ENCODE results near the gene RASGEF1C.

The RASGEF1C gene

DNA sequence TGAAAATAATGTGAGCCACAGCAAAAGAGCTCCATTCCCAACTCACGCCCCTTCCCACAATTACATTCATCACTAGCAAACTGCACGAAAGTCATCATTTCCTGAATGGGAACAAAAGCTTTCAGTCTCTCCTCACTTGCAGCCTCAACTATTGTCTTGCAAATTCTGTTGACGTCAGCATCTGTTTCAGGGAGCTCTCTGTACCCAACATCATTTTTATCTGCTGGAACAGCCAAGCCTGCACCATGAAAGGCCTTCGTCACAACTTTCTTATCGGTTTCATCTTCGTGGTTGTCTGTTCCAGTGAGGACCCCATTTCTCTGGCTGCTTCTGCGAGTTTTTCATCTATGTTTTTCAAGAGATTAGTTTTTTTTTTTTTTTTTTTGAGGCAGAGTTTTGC lies 123.2 kb downstream of the RASGEF1C start:
- intact Hi-C loops (cut with DNase I) = loop anchor here (5.0 to 10.0 kb wide), 2 partner anchors 101 to 179 kb away; partner anchors contain the start of gene TBC1D9B
- DNase-seq = peak in 17 of 42 donors; percentile 16 to 78 (median 44)

DNA sequence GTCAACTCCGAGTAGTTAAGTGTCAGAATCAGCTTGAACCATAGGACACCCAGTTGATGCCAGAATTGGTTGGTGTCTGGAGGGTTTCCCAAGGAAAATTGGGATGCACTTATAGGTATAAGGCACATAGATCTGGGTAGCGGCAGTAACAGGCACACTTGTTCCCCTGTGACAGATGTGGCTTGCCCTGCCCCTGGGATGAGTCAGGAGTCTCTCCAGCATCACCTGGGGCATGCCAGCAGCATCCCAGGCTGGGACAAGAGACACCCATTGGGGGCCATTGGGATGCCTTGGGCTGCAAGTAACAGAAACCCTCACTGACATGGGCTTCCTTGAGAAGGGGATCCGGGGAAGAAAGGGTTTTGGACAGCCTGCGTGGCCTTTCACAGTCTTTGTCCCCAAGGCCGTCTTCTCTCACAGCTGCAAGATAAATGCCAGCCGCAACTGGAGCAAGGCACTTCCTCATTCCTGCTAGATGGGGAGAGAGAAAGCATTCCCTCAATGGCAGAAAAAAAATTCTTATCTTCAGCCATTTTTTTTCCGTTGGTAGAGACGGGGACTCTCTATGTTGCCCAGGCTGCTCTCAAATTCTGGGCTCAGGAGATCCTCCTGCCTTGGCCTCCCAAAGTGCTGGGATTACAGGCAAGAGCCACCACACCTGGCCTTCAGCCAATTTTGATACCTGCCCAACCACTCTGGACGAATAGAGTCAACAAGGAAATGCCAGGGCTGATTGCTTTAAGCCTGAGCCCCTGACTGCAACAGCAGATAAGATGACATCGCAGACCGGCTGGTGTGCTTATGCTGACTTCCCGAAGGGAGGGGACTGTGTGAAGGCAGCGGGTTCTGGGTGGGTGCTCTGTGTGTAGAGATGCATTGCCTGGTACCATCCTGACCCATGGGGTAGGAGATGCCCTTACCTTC lies 124.1 kb downstream of the RASGEF1C start:
- peak in 6 of 42 donors; percentile 9 to 45 (median 18) for DNase-seq
- intact Hi-C loops (cut with DNase I) = loop anchor here (5.0 to 10.0 kb wide), 2 partner anchors 100 to 178 kb away; partner anchors contain the start of gene TBC1D9B

DNA sequence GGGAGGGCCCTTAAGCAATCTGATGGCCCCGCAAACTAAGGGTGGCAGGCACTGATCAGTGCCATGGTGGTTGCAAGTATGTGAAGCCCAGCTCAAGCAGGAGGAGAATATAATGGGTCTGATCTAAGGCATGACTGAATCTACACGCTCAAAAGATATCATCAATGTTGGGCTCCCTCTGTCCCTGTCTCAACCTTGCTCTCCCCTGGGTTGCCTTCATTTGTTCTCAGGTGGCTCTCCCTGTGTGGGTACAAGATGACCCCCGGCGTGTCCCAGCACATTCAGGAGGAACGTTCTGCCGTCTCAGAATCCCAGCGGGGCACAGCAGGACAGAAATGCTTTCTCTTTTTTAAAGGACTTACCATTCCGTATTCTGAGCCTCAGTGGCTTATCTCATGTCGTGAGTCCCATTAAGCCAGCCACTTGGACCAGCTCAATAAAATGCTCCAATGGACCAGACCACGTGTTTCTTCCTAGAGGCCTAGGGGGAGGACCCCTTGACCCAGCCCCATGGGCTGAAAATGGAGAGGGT lies 125.4 kb downstream of the RASGEF1C start:
- intact Hi-C loops (cut with DNase I) = loop anchor here (10.0 kb wide), 1 partner anchor 99 kb away; no protein-coding TSS in a partner anchor
- peak in 4 of 42 donors; percentile 1 to 18 (median 2) for DNase-seq

DNA sequence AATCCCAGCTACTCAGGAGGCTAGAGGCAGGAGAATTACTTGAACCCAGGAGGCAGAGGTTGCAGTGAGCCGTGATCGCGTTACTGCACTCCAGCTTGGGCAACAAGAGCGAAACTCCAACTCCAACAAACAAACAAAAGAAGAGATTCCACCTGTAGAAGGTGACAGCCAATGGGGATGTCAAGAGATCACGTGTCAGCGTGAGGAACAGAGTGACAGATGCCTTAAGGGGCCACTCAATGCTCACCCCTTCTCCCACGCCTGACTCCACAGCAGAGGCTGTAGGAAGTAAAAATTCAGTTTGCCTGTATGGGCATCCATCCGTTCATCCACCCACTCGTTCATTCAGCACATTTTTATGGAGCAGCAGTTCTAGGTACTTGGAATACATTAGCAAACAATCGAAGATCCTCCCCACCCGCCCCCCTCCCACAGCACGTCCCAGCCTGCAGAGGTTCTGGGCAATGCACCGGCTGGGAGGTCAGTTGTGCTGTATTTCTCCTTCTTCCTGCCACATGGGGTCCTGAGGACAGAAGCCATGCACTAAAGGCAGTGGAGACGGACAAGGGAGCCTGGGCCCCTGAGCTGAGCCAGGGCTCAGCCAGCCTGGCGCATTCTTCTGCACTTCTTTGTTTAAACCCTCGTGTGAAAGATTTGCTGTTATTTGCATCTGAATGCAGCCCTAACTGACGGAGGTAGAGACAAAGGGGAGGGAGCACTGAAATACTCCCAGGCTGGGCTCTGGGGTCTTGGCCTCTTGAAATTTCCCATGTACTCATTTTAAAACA lies 126.2 kb downstream of the RASGEF1C start:
- DNase-seq = peak in 4 of 42 donors; percentile 4 to 29 (median 9)
- intact Hi-C loops (cut with DNase I) = loop anchor here (10.0 kb wide), 1 partner anchor 98 kb away; no protein-coding TSS in a partner anchor

DNA sequence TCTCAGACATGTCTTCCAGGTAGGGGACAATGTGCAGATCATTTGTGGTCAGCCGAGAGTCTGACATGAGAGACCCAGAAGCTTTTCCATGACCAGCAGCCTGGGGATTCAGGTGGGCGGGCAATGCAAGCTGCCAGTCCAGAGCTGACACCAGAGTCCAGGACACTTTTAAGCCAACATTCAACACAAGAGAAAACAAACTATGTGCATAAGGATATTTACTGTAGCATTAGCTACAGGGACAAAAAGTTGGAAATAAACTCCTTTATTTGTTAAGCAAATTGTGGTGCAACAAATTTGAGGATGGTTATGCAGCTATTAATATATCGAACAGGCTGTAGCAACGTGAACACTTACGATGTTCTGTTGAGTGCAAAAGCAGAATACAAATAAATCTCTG lies 127.5 kb downstream of the RASGEF1C start:
- no peak for DNase-seq
- intact Hi-C loops (cut with DNase I) = loop anchor here (10.0 kb wide), 1 partner anchor 97 kb away; no protein-coding TSS in a partner anchor

DNA sequence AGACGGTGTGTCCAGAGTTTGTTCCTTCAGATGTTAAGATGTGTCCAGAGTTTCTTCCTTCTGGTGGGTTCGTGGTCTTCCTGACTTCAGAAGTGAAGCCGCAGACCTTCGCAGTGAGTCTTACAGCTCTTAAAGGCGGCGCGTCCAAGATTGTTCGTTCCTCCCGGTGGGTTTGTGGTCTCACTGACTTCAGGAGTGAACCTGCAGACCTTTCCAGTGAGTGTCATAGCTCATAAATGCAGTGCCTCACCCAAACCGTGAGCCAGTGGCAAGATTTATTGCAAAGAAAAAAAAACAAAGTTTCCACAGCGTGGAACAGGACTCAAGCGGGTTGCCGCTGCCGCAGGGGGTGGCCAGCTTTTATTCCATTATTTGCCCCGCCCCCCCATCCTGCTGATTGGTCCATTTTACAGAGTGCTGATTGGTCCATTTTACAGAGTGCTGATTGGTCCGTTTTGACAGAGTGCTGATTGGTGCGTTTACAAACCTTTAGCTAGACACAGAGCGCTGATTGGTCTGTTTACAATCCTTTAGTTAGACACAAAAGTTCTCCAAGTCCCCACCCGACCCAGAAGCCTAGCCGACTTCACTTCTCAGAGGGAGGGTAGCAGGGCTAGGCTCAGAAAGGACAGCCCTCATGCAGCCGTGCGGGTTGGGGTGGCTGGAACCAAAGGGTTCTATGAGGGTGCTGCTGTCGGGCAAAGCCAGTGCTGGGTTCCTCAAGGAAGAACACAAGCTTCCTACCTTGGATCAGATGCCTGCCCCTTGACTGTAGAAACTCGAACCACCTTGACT lies 128.3 kb downstream of the RASGEF1C start:
- peak in 3 of 42 donors; percentile 0 to 43 (median 32) for DNase-seq
- intact Hi-C loops (cut with DNase I) = loop anchor here (10.0 kb wide), 1 partner anchor 96 kb away; no protein-coding TSS in a partner anchor

DNA sequence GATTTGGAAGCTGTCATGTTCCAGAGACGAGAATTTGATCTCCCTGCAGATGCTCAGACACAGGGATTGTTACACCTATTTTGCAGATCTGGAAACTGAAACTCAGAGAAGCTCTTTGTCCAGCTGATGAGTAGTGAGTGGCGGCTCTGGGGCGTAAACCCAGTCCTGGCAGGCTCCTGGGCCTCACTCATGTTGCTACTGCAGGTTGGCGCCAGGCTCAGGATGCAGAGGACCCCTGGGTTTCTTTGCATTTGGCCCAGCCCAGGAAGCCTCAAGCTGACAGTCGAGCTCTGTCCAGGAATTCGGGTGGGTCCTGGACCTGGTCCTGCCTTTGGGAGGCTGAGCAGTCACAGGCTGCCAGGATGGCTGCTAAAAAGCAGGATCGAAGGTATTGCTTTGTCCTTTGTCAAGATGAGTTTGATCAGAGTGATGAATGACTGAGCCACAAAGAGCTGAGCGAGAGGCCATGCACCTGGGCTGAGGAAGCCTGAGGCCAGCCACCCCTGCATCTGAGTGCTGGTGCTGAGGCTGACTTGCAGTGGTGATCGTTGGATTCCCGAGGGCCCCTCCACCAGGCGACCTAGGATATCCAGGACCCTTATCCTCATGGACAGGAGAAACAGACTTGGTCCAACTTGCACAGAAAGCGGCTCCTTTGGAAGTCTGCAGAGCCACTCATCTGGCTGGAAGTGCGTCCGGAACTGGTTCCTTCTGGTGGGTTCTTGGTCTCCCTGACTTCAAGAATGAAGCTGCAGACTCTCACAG lies 129.1 kb downstream of the RASGEF1C start:
- intact Hi-C loops (cut with DNase I) = loop anchor here (10.0 kb wide), 2 partner anchors 65 to 95 kb away; no protein-coding TSS in a partner anchor
- DNase-seq = peak in 2 of 42 donors; percentile 4 to 28

DNA sequence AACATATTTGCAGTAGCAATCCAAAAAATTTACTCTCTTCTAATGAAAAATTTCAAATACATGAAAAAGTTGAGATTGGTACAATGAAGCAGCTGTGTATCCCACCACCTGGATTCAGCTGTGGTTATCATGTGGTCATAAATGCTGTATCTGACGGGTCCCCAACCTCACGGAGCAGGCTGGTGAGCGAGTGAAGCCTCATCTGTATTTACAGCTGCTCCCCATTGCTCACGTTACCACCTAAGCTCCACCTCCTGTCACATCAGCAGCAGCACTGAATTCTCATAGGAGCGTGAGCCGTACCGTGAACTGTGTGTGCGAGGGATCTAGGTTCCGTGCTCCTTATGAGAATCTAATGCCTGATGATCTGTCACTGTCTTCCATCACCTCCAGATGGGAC lies 130.7 kb downstream of the RASGEF1C start:
- peak in 1 of 42 donors; percentile 8 for DNase-seq
- intact Hi-C loops (cut with DNase I) = loop anchor here (10.0 kb wide), 1 partner anchor 64 kb away; no protein-coding TSS in a partner anchor

DNA sequence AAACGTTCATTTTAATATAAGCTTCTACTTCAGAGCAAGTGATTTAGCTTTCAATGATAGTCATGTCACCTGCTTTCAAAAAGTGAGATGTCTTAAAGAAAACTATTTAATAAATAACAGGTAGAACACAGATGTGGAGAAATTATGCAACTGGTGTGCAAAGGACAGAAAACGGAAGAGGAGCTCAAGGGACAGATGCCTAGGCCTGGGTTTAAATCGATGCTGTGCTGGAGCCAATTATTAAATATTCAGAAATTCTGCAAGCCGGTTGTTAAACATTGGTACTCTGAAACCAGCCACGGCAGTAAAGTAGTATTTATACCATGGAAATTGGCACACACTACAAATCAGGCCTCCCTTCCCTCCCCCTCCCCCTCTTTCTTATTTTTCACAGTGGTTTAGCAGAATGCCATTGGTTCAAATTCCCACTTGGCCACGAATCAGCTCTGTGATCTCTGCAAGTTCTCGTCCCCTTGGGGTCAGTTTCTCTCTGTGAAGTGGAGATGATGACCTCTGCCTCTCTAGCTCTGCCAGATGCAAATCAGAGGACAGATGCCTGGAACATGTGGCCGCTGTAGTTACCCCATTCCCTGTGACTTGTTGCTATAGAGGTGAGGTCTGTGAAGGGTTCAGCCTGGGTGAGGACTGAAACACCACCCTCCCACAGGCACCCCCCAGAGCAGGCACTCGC lies 131.3 kb downstream of the RASGEF1C start:
- intact Hi-C loops (cut with DNase I) = loop anchor here (10.0 kb wide), 1 partner anchor 63 kb away; no protein-coding TSS in a partner anchor
- DNase-seq = peak in 1 of 42 donors; percentile 13

DNA sequence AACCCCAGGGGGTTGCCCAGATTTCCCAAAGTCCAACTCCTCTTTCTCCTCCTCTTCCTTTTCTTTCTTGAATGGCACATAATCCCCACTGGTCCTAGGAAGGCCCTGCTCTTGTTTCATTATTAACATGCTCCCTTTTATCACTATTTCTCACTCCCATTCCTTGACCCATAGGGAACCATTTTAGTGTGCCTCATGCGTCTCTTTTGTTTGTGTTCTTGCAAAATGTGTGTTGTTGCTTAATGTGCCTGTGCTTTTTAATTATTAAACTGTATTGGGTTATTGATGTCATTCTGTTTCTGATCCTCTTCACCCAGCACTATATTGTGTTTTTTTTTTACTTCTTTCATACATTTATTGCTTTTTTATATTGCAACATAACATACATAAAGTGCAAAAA lies 133.3 kb downstream of the RASGEF1C start:
- intact Hi-C loops (cut with DNase I) = loop anchor here (10.0 kb wide), 1 partner anchor 61 kb away; no protein-coding TSS in a partner anchor
- DNase-seq = no peak

DNA sequence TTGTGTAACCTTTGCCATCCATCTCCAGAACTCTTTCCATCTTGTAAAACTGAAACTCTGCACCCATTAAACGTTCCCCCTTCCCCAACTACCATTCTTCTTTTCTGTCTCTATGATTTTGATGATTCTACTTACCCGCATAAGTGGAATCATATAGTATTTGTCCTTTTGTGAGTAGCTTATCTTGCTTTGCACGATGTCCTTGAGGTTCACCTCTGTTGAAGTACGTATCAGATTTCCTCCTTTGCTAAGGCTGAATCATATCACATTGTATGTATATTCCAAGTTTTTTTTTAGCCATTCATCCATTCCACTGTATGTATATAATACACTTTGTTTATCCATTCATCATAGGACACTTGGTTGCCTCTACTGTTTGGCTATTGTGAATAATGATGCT lies 134.5 kb downstream of the RASGEF1C start:
- intact Hi-C loops (cut with DNase I) = loop anchor here (5.0 to 10.0 kb wide), 2 partner anchors 60 to 167 kb away; partner anchors contain the start of gene TBC1D9B
- DNase-seq = no peak

DNA sequence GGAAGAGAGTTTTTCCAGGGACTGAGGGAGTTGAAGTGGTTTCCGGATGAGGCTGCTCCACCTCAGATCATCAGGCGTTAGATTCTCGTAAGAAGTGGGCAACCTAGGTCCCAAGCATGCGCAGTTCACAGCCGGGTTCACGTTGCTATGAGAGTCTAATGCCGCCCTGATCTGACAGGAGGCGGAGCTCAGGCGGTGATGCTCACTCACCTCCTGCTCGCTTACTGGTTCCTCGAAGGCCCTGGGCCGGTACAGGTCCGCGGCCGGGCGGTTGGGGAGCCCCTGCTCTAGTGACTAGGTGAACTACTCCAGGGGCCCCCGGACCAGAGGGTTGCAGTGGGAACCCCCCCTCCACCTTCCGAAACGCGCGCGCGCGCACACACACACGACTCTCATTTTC lies 136.5 kb downstream of the RASGEF1C start:
- intact Hi-C loops (cut with DNase I) = loop anchor here (5.0 to 10.0 kb wide), 2 partner anchors 58 to 165 kb away; partner anchors contain the start of gene TBC1D9B
- DNase-seq = peak in 5 of 42 donors; percentile 9 to 47 (median 26)

DNA sequence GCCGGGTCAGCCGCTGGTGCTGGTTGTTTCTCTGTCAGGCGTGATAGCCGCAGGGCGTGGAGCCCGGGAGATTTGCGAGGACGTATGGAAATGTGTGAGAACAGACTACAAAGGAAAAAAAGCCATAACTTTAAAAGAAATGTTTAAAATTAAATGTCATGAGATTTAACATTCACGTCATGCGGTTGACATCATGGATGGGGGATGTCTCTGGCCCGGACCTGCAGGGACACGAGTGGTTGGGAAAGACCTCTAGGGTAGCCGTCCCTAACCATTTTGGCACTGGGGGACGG lies 136.8 kb downstream of the RASGEF1C start:
- intact Hi-C loops (cut with DNase I) = loop anchor here (5.0 to 10.0 kb wide), 2 partner anchors 57 to 165 kb away; partner anchors contain the start of gene TBC1D9B
- DNase-seq = no peak

DNA sequence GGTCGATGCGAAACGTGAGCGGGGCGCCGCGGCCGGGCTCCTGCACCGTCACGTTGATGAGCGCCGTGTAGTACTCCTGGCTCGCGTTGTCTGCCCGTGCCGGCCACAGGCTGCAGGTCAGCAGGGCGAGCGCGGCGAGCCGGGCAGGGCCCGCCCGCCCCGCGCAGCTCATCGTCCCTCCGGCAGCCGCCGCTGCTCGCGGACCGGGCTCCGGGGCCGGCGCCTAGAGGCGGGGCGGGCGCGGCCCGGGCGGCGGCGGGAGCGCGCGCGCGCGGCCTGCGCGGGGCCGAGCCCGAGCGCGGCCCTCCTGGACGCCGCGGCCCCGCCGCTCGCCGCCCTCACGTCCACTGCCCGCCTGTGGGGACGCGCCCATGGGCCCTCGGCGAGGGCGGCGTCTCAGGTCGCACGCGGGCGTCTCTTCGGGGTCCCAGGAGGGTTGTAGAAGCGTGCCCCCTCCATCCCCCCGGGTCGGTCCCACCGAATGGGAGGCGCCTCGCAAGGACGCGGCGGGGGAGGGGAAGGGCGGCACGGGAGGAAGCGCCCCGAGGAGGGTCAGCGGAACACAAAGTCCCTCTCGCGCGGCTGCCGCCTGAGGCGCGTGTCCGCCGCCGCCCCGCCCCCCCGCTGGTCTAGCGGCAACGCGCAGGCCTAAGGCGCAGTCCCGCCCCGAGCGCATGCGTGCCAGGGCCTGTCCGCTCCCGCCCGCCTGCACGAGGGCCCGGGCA lies 137.3 kb downstream of the RASGEF1C start, which contains the start of gene RNF130:
Gene RNF130, minus strand, starts transcription at position 229 of the 725 bp plus-strand sequence. Its CDS starts 57 bp downstream, at position 172.
- intact Hi-C loops (cut with DNase I) = loop anchor here (5.0 to 10.0 kb wide), 2 partner anchors 57 to 164 kb away; partner anchors contain the start of gene TBC1D9B
- DNase-seq = peak; percentile 79 to 97 (median 92)

DNA sequence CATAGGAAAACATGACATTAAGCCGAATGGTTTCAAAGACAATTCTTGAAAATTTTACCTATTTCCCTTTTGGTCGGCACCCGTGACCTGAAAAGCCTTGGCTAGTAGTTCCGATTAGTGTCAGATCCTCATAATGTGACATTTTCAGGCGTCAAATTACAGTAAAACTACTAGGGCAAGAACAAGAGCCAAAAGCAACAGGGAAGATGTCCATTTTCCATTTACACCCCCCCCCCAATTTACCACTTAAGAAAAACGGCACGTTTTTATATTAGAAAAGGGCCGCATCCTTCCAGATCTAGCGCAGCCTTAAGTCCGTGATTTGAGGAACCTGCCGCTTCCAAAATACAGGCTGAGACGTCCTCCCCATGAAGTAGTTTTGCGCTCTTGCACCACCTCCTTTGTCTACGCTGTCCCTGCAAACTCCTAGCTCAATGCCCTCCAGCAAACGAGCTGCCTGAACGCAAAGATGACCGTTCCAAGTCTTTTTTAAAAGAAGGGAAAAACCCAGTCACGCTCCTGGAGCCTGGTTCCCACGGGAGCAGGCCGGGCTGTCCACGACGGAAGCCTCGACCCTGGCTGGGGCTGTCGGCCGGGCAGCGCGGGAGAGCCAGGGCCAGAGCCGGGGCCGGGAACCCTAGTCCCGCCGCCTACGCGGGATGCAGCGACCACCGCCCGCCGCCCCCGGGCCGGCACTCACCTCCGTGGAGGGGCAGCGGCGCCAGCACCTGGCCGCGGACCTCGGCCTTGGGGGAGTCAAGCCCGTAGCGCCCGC lies 138.1 kb downstream of the RASGEF1C start:
- intact Hi-C loops (cut with DNase I) = loop anchor here (5.0 to 10.0 kb wide), 2 partner anchors 56 to 164 kb away; partner anchors contain the start of gene TBC1D9B

More for the DNA sequence above, 138.1 kb downstream of the RASGEF1C start:
- peak in 33 of 42 donors; percentile 16 to 71 (median 45) for DNase-seq

Measured in head of caudate nucleus (tissue), 42 donors.